Heart right ventricle (tissue), 16 donors: Measurements from ENCODE around the gene CXCL13. TPM values are rescaled to one million over a fixed set of nuclear protein-coding genes. Genes with fewer than 3 reads are reported as not detected.
"Not testable (repeated sequence)": the region's sequence is repeated elsewhere in the genome, so short reads cannot be mapped to it uniquely, and the experiment has no call there.

ENCODE experiments used
- ATAC-seq, 8 donors: fragments of 200-7000 bp; cut with Tn5 transposase; one replicate each; pipeline ENCODE4 v1.9.1; 2020; ENCODE audit warnings: mild to moderate bottlenecking in 8 of 8, moderate library complexity in 8 of 8, moderate number of reproducible peaks in 1 of 8
- DNase-seq, 2 donors: peaks; one replicate each; pipeline ENCODE4 v3.0.0-alpha.2; 2020
- H3K27ac ChIP-seq, 10 donors: fragments of 200-600 bp; sonication (generic) in 2 of 10; one replicate each; pipeline versions ENCODE4 v1.5.0 to v1.8.0; 2020 to 2022; ENCODE audit warnings: mild to moderate bottlenecking in 3 of 10
- H3K27me3 ChIP-seq, 7 donors: fragments of 200-600 bp; one replicate each; pipeline ENCODE4 v1.8.0; 2021 to 2022; ENCODE audit warnings: mild to moderate bottlenecking in 2 of 7
- H3K36me3 ChIP-seq, 9 donors: fragments of 200-600 bp; sonication (generic) in 1 of 9; one replicate each; pipeline versions ENCODE4 v1.5.0 to v1.8.0; 2020 to 2022; ENCODE audit warnings: mild to moderate bottlenecking in 2 of 9
- H3K4me1 ChIP-seq, 9 donors: fragments of 200-600 bp; sonication (generic) in 1 of 9; one replicate each; pipeline versions ENCODE4 v1.5.0 to v1.8.0; 2020 to 2022; ENCODE audit warnings: mild to moderate bottlenecking in 4 of 9
- H3K4me3 ChIP-seq, 10 donors: fragments of 200-600 bp; sonication (generic) in 2 of 10; one replicate each; pipeline versions ENCODE4 v1.5.0 to v1.8.0; 2020 to 2022; ENCODE audit warnings: mild to moderate bottlenecking in 7 of 10, moderate library complexity in 2 of 10
- H3K9me3 ChIP-seq, 11 donors: fragments of 200-600 bp in 10 of 11; sonication (generic) in 2 of 11; one replicate each; pipeline versions ENCODE4 v1.5.0 to v1.8.0; 2013 to 2022; ENCODE audit warnings: mild to moderate bottlenecking in 2 of 11, control low read depth in 1 of 11, moderate library complexity in 1 of 11
- WGBS, 2 donors: extraction: QIAGEN DNeasy Blood & Tissue Kit; methylation state at CpG; one replicate each; pipeline ENCODE4 v1.1.7; 2013; ENCODE audit warnings: inconsistent platforms in 1 of 2; 5-methylcytosine and 5-hydroxymethylcytosine counted together
- intact Hi-C, 10 donors: fragments of 100-400 bp; cut with DNase I; formaldehyde crosslinking; loops; one replicate each; pipeline versions ENCODE4 v1.11.1 to v1.14.2; 2022
- polyA plus RNA-seq, 2 donors: library from polyadenylated mRNA; stranded (reverse); fragments of 200-250 nt; gene quantifications; one replicate each; pipeline ENCODE4 v1.2.3, GENCODE V29; 2013
- total RNA-seq, 10 donors: library from RNA; stranded (reverse); fragmentation: NEBNext Ultra II Directional in 3 of 10; extraction: Animal tissue kit (Norgen Biotek cat#: 25700) in 3 of 10; gene quantifications; one replicate each; pipeline versions ENCODE4 v1.2.1 to v1.2.4, GENCODE V29; 2021 to 2023
- TF ChIP-seq, protein P1 (sequence below), 9 donors: fragments of 200-600 bp; sonication (generic) in 2 of 9; IDR thresholded peaks; one replicate each; pipeline versions ENCODE4 v1.5.0 to v1.8.0; 2021 to 2022; ENCODE audit warnings: antibody characterized with exemption in 9 of 9, mild to moderate bottlenecking in 5 of 9, moderate library complexity in 1 of 9
- donor health status: Arrhythmogenic right ventricular cardiomyopathy.
- donor health status: ischemic (EF 13 %, LVEDD 7.1; RV severe dilation, severe dysfunction).
- donor health status: healthy with polysubstance abuse.
- donor health status: DM: no; HTN: yes; CAD: no.
- donor health status: DM: no; HTN: no; CAD: no.
- donor health status: ischemic (EF 25% LVEDD 6.9; RV normal size, moderate dysfunction).
- donor health status: ischemic (EF 25% LVEDD 5.7; RV mildly dilated, moderate dysfunction).
- donor health status: healthy.
- donor health status: DM: yes; HTN: yes; CAD: no.
- donor health status: Ischemic cardiomyopathy.
- donor health status: ischemic (EF 35%, LVEDD 5.7; RV mildly dilated, moderate dysfunction).
- donor health status: nonischemic (EF 11% LVEDD 7.7; RV severe dilation, severe dysfunction).
- donor health status: DM: yes; HTN: yes; CAD: no.
- donor health status: PGD.
- donor health status: ischemic (EF 29% LVEDD 5.4; RV normal size, mild dysfunction).
- donor health status: nonischemic (EF 23%, LVEDD 6.1; RV moderate dilation, normal function).

CXCL13 gene
- total and polyA plus RNA-seq, 12 donors, result 0.06 TPM; not detected in 11

- DNase-seq (no peak), ATAC-seq (no peak)
- TF ChIP-seq, protein P1, sequence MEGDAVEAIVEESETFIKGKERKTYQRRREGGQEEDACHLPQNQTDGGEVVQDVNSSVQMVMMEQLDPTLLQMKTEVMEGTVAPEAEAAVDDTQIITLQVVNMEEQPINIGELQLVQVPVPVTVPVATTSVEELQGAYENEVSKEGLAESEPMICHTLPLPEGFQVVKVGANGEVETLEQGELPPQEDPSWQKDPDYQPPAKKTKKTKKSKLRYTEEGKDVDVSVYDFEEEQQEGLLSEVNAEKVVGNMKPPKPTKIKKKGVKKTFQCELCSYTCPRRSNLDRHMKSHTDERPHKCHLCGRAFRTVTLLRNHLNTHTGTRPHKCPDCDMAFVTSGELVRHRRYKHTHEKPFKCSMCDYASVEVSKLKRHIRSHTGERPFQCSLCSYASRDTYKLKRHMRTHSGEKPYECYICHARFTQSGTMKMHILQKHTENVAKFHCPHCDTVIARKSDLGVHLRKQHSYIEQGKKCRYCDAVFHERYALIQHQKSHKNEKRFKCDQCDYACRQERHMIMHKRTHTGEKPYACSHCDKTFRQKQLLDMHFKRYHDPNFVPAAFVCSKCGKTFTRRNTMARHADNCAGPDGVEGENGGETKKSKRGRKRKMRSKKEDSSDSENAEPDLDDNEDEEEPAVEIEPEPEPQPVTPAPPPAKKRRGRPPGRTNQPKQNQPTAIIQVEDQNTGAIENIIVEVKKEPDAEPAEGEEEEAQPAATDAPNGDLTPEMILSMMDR (IDR thresholded peaks at IDR 0.05), result no peak
- Histone ChIP-seq H3K27me3 (no peaks in the 10 kb centered on the region), H3K27ac (no peak overlapping the region), H3K4me3 (no peak overlapping the region), H3K4me1 (no peaks in the 10 kb centered on the region), H3K36me3 (no peaks in the 10 kb centered on the region), H3K9me3 (peaks cover 0 to 7% (median 0%) of the 10 kb centered on the region in 11 donors)
- 47 to 58% methylated on average over 2 of the region's 2 CpGs for WGBS, 2 donors
- intact Hi-C loops, result no loop called here
Observed at GRCh38 chr4:77653162-77653758, 47.6 kb downstream of the CXCL13 start.

DNA sequence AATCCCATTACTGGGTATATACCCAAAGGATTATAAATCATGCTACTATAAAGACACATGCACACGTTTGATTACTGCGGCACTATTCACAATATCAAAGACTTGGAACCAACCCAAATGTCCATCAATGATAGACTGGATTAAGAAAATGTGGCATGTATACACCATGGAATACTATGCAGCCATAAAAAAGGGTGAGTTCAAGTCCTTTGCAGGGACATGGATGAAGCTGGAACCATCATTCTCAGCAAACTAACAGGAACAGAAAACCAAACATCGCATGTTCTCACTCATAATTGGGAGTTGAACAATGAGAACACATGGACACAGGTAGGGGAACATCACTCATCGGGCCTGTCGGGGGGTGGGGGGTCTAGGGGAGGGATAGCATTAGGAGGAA is 54.7 kb downstream of the CXCL13 start:
- H3K9me3 ChIP-seq, DNase-seq, H3K27me3 ChIP-seq, intact Hi-C loops, H3K4me3 ChIP-seq, H3K27ac ChIP-seq, ATAC-seq, H3K36me3 ChIP-seq, H3K4me1 ChIP-seq: not testable (repeated sequence)
- 92% methylated on average over 5 of the region's 5 CpGs for WGBS, 2 donors

Other genes starting within 250 kb of the CXCL13 start
- gene CNOT6L, start 213.5 kb downstream of the CXCL13 start, total RNA-seq, result 10 to 100 TPM; 13.8 to 32.2 (median 23.4) TPM
- 1 to 10 TPM; 3.2 to 3.5 TPM for gene CNOT6L, start 213.5 kb downstream of the CXCL13 start, polyA plus RNA-seq